NCI-H2196 (cell line): Measurements from ENCODE around the gene LRRC32.
"Not testable (repeated sequence)": the region's sequence is repeated elsewhere in the genome, so short reads cannot be mapped to it uniquely, and the experiment has no call there.

ENCODE experiments used
- DNase-seq: peaks from one replicate; lab custom pipeline; 2025; ENCODE audit not compliant: unreplicated experiment; lab: John Stamatoyannopoulos, UW

LRRC32 gene

DNA sequence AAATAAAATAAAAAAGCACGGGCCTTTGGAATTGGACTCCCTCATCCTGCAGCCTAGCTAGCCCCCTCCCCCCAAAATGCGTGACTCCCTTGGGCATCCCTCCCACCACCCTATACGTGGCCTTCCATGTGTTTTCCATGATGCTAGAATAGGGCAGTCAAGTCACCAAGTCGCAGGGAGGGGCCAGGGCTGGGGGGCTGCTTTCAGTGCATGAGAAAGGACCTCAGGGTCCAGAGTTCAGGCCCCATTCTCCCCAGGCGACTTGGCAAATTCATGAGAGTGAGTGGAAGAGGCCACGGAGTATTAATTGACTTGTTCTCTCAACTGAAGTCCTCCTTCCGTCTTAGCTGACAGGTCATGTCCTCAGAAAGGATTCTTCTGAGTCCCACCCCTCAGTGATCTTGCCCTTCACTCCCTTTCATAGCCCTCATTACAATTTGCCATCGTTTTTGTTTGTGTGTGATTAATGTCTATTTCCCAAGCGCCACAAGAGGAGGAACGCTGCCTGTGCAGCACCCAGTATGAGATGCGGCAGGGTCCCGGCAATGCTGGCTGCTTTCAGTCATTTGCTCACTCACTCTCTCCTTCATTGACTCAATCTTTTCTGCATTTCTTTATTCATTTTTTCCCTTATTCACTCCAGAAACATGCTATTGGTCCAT lies 17.4 kb downstream of the LRRC32 start:
- no peak for DNase-seq

- DNase-seq, result no peak
These were observed 20.6 kb downstream of the LRRC32 start for GRCh38 chr11:76649851-76650372.

- no peak for DNase-seq
These were observed 21.5 kb downstream of the LRRC32 start for GRCh38 chr11:76649011-76649410.

GRCh38 chr11:76648061-76648460 lies 22.5 kb downstream of the LRRC32 start:
- no peak for DNase-seq

- DNase-seq, result no peak
These were observed 23.5 kb downstream of the LRRC32 start for GRCh38 chr11:76646882-76647534.

- peak; percentile 5 for DNase-seq
These were observed 26.0 kb downstream of the LRRC32 start for GRCh38 chr11:76644591-76644990.

- not testable (repeated sequence) for DNase-seq
These were observed 26.8 kb downstream of the LRRC32 start for GRCh38 chr11:76643711-76644110.

GRCh38 chr11:76642341-76642740 lies 28.2 kb downstream of the LRRC32 start:
- DNase-seq, result no peak

DNA sequence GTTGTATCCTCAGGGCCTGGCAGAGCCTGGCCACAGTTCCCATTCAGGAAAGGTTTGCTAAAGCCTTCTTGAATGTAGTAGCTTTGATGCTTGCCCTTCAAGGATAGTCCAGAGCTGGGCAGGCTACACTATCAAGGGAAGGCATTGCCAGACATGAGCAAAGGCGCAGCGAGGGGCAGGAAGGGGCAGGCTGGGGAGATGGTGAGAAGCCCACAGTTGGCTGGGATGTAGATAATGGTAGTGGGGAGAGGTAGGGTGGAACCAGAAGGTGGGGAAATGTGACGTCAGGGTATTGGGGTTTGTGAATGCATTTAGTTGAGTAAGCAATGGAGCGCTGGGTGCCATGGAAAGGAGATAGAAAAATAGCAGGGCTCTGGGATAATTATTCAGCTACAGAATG lies 28.6 kb downstream of the LRRC32 start:
- no peak for DNase-seq

DNA sequence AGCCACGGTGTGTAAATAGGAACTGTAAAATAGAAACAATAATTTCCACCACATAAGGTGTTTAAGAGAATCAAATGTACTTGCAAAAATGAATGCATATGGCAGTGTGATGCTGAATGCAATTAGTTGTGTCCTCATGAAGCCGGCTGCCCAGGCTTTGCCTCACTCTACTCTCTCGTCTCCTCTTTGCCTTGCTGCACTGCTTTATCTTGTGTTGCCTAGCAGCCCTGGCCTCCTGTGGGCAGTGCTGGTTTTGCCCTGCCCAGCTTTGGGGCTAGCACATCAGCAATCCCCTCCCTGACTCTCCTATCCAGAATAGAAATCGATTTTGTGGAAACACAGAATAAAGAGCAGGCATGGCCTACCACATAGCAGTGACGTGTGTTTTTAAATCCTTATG lies 30.0 kb downstream of the LRRC32 start:
- no peak for DNase-seq

DNA sequence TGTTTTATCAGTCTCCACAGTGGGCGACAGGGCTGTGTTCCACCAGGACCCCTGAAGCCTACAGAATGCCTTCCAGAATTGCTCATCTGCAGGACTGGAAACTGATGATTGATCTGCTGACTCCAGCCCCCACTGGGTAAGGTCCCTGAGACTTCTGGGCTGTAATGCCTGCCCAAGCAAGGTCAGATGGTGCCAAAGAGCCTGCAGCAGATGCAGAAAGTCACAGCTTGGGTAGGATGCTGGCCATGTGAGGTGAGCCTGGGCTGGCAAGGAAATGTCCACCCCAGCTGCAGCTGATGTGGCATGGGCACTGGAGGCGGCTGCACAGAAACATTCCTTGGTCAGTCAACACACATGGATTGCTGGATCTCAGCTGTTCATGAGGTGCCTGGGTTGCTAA lies 30.9 kb downstream of the LRRC32 start:
- DNase-seq, result no peak

DNA sequence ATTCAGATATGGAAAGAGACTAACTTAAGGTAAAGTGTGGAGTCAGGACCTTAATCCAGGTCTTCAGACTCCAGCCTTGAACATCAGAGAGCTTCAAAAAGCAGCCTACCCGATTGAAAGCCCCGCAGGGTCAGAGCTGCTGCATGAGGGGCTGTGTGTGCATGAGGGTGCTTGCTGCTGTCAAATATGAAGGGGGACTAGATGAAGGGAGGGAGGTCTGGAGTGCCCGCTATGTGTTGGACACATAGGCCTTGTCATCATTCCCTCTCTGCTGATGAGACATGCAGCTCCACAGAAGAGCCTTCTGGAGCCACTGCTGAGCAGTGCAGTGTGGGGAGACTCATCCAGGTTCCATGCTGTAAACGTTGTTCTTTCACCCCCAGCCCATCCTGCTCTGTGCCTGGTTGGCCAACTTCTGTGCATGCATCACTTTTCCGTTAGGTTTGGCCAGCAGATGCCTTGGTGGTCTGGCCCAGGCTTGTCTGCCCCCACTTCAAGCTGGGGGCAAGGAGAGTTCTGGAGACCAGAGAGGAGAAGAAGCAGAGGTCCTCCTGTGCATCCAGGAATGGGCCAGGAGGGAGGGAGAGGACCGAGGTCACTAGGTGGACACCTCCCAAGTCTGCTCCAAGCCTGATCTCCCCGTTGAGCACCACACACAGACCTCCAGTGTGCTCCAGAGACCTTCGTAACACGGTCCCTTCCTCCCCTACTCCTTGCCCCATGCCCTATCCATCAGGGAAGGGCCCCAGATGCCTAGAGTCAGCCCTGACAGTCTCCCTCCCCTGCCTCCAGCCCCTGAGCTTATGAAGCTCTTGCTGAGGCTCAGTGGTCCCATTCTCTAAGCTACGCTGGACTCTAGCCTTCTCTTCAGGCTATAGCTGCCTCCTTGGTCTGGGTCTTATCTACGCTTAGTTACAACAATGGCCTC lies 32.0 kb downstream of the LRRC32 start:
- no peak for DNase-seq

- no peak for DNase-seq
These were observed 32.9 kb downstream of the LRRC32 start for GRCh38 chr11:76637491-76638269.

- DNase-seq, result no peak
These were observed 33.6 kb downstream of the LRRC32 start for GRCh38 chr11:76636826-76637460.

GRCh38 chr11:76635991-76636738 lies 34.4 kb downstream of the LRRC32 start:
- no peak for DNase-seq

DNA sequence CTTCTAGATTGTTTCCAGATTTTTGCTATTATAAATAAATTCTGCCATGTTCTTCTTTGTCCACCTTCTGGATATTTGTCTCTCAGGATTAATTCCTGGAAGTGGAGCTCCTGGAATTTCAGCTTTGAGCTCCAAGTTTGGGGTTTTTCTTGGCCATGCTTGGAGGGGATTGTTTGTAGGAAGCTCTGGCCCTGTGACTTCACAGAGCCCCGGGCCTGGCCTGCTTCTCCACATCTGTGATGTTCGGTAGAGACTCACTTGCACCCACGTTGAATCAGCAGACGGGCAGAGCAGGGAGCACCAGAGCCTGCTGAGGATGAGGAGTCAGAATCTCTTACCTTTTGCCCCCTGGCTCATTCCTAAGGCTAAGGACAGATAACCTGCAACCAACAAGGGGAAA lies 35.7 kb downstream of the LRRC32 start:
- DNase-seq, result no peak

DNA sequence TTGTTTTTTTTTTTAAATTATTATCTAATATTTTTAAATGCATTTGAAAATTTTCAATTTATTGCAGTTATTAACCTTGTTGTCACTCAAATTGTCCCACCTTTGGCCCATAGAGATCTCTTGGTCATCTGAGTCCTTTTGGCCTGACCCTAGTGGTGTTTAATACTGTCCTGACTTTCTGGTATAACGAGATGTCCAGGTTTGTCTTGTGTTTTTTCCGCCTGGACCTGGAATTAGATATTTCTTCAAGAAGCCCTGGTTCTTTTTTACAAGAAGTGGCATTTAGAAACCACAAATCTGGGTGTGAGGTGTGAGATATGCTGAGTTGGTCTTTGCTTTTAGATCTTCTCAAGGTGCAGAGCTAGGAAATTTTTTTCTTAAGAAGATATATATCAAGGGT lies 38.1 kb downstream of the LRRC32 start:
- no peak for DNase-seq

DNA sequence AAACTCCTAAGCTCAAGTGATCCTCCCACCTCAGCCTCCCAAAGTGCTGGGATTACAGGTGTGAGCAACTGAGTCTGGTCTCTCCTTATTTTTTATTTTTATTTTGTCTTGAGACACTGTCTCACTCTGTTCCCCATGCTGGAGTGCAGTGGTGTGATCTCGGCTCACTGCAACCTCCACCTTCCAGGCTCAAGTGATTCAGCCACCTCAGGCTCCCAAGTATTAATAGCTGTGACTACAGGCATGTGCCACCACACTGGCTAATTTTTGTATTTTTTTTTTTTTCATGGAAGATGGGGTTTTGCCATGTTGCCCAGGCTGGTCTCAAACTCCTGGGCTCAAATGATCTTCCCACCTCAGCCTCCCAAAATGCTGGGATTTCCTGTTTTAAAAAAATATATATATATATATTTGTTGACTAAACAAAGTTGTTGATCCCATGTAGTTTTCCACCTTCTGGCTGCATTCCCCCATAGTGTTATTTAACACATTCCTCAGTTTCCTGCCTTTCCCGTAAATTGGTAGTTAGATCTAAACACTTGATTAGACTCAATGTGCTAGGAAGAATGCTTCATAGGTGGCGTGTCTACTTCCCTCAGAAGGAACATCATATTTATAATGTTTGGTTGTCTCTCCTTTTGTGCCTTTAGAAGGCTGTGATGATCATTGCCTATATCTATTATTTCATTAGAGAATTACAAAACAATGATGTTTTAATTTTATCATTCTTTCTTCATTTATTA lies 38.8 kb downstream of the LRRC32 start:
- DNase-seq, result no peak
